ENCODE data around the gene SPG7. TPM values are rescaled to one million over a fixed set of nuclear protein-coding genes. Genes with fewer than 3 reads are reported as not detected.

SPG7 gene
- polyA plus RNA-seq, 1 donor from 2014 or later: 216 TPM

DNA sequence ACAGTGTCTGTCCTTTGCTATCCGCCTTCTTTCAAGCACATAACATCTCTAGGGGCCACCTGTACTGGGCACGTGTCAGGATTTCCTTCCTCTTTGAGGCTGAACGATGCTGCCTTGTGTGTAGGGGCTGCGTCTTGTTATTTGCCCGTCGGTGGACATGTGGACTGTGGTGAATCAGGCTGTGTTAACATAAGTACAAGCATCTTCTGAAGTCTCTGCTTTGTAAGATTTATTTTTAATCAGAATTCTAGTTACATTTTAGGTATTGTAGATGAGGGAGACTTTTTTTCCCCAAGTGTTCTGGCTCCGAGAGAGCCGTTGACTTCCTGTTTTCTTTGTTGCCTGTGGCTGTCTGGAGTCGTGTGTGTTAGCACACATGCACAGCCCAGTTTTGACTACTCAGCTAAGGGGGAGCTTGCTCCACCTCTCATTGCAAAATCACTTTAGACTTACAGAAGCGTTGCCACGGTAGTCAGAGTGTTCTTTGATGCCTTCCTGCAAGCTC lies 26.1 kb downstream of the SPG7 start:
- no peaks in the 10 kb centered on the region for H3K9me3 ChIP-seq (ENCODE audit: low read length)
- no peaks in the 10 kb centered on the region for H3K79me2 ChIP-seq (replicated peaks; ENCODE audit: insufficient read depth, low read length)
- H3K4me3 ChIP-seq (ENCODE audit: low read length): no peak overlapping the region
- H3K27me3 ChIP-seq (ENCODE audit: insufficient read depth, low read depth, low read length): no peaks in the 10 kb centered on the region
- H4K20me1 ChIP-seq (ENCODE audit: insufficient read depth): no peaks in the 10 kb centered on the region
- peaks cover 1% of the 10 kb centered on the region for H3K36me3 ChIP-seq (ENCODE audit: insufficient read depth, low read length)
- H3K9me2 ChIP-seq (ENCODE audit: insufficient read depth, low read length): no peaks in the 10 kb centered on the region
- H3K4me2 ChIP-seq (ENCODE audit: low read length): no peak overlapping the region
- H2AFZ ChIP-seq (ENCODE audit: low read depth, low read length): no peak overlapping the region
- no peak overlapping the region for H3K9ac ChIP-seq (ENCODE audit: low read length)
- TF ChIP-seq CTCF (IDR thresholded peaks at IDR 0.05; ENCODE audit: poor library complexity, severe bottlenecking) (no peak), SMC3 (conservative IDR thresholded peaks at IDR 0.05; ENCODE audit: poor library complexity) (no peak)
- H3K27ac ChIP-seq (ENCODE audit: low read length): no peak overlapping the region
- no peaks in the 10 kb centered on the region for H3F3A ChIP-seq (ENCODE audit: insufficient read depth, low read length, poor library complexity, severe bottlenecking)

- no peak for TF ChIP-seq RAD21 (conservative IDR thresholded peaks at IDR 0.05)
- no peak for TF ChIP-seq MXI1 (conservative IDR thresholded peaks at IDR 0.05; ENCODE audit: poor library complexity, severe bottlenecking)
- no peak for TF ChIP-seq TAF1 (IDR thresholded peaks at IDR 0.05; ENCODE audit: low read depth)
- Histone ChIP-seq H3K27me3 (ENCODE audit: insufficient read depth, low read depth, low read length) (no peaks in the 10 kb centered on the region), H2AFZ (ENCODE audit: low read depth, low read length) (no peak overlapping the region), H3K79me2 (replicated peaks; ENCODE audit: insufficient read depth, low read length) (no peaks in the 10 kb centered on the region), H4K20me1 (ENCODE audit: insufficient read depth) (no peaks in the 10 kb centered on the region), H3K36me3 (ENCODE audit: insufficient read depth, low read length) (no peaks in the 10 kb centered on the region), H3K4me3 (ENCODE audit: low read length) (no peak overlapping the region), H3K9ac (ENCODE audit: low read length) (no peak overlapping the region), H3K27ac (ENCODE audit: low read length) (no peak overlapping the region), H3K9me3 (ENCODE audit: low read length) (no peaks in the 10 kb centered on the region), H3K4me2 (ENCODE audit: low read length) (no peak overlapping the region), H3K9me2 (ENCODE audit: insufficient read depth, low read length) (no peaks in the 10 kb centered on the region), H3F3A (ENCODE audit: insufficient read depth, low read length, poor library complexity, severe bottlenecking) (no peaks in the 10 kb centered on the region)
Measured at GRCh38 chr16:89536371-89536770, 28.2 kb downstream of the SPG7 start.

DNA sequence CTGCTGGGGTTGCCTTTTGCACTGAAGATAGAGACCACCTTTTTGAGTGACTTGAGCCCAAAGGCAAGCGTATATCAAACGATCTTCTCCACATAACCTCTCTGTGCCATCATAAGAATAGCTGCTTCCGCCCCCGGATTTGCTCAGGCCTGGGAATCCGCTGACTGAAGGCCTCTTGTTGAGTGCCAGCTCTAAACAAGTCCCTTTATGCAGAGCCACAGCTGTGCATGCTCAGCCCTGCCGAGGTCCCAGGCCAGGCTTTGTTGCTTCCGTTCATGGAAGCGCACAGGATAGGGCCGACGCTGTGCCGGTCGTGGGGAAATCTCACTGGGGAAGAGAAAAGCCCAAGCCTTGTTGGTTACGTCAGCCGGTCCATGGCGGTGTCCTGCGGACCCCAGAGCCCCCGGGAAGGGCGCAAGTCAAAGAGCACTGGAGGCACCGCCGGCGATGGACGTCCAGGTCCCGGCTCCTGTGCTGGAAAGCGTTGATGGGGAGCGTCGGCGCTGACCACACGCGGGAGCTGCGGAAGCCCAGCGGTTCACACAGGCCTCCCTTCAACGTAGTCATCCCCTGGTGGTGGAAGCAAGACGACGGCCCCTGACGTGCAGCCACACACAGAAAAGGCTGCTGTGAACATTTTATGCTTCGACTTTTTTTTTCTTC lies 28.8 kb downstream of the SPG7 start:
- no peak overlapping the region for H3K27ac ChIP-seq (ENCODE audit: low read length)
- H3K27me3 ChIP-seq (ENCODE audit: insufficient read depth, low read depth, low read length): no peaks in the 10 kb centered on the region
- no peaks in the 10 kb centered on the region for H3K9me2 ChIP-seq (ENCODE audit: insufficient read depth, low read length)
- H3F3A ChIP-seq (ENCODE audit: insufficient read depth, low read length, poor library complexity, severe bottlenecking): no peaks in the 10 kb centered on the region
- H3K9ac ChIP-seq (ENCODE audit: low read length): no peak overlapping the region
- no peak for TF ChIP-seq CTCF (IDR thresholded peaks at IDR 0.05; ENCODE audit: poor library complexity, severe bottlenecking)
- H3K4me3 ChIP-seq (ENCODE audit: low read length): no peak overlapping the region
- H3K79me2 ChIP-seq (replicated peaks; ENCODE audit: insufficient read depth, low read length): no peaks in the 10 kb centered on the region
- no peak overlapping the region for H2AFZ ChIP-seq (ENCODE audit: low read depth, low read length)
- no peaks in the 10 kb centered on the region for H3K36me3 ChIP-seq (ENCODE audit: insufficient read depth, low read length)
- H3K4me2 ChIP-seq (ENCODE audit: low read length): no peak overlapping the region
- H3K9me3 ChIP-seq (ENCODE audit: low read length): no peaks in the 10 kb centered on the region
- H4K20me1 ChIP-seq (ENCODE audit: insufficient read depth): no peaks in the 10 kb centered on the region

Data from neural cell (in vitro differentiated cells).